Activated naive CD4-positive, alpha-beta T cell treated with anti-CD3 and anti-CD28 coated beads, Interleukin-2, amount 10 ng/mL, durations not matched to agents 7 days and 5 days (primary cell): ENCODE data around the gene ARHGAP4.

ENCODE experiments used
- CTCF ChIA-PET: fragments of 350-600 bp; sonication (Branson Sonifier 250); formaldehyde crosslinking; loops from one replicate; lab custom pipeline; 2021; ENCODE audit warnings: antibody characterized with exemption; lab: Charles Lee
- DNase-seq: peaks from one replicate; pipeline ENCODE4 v3.0.0-alpha.2; 2020
- H3K27ac Mint-ChIP-seq: one replicate; pipeline ENCODE4 v1.8.0; 2021; ENCODE audit warnings: mild to moderate bottlenecking, moderate library complexity, mixed read lengths
- H3K27me3 Mint-ChIP-seq: one replicate; pipeline ENCODE4 v1.8.0; 2021; ENCODE audit warnings: mild to moderate bottlenecking, mixed read lengths
- H3K36me3 Mint-ChIP-seq: one replicate; pipeline ENCODE4 v1.8.0; 2021; ENCODE audit warnings: mixed read lengths
- H3K4me1 Mint-ChIP-seq: one replicate; pipeline ENCODE4 v1.8.0; 2021; ENCODE audit warnings: mixed read lengths
- H3K4me3 Mint-ChIP-seq: one replicate; pipeline ENCODE4 v1.8.0; 2021; ENCODE audit warnings: mild to moderate bottlenecking, moderate library complexity, mixed read lengths
- H3K9me3 Mint-ChIP-seq: one replicate; pipeline ENCODE4 v1.8.0; 2021; ENCODE audit warnings: mixed read lengths

ARHGAP4 gene

DNA sequence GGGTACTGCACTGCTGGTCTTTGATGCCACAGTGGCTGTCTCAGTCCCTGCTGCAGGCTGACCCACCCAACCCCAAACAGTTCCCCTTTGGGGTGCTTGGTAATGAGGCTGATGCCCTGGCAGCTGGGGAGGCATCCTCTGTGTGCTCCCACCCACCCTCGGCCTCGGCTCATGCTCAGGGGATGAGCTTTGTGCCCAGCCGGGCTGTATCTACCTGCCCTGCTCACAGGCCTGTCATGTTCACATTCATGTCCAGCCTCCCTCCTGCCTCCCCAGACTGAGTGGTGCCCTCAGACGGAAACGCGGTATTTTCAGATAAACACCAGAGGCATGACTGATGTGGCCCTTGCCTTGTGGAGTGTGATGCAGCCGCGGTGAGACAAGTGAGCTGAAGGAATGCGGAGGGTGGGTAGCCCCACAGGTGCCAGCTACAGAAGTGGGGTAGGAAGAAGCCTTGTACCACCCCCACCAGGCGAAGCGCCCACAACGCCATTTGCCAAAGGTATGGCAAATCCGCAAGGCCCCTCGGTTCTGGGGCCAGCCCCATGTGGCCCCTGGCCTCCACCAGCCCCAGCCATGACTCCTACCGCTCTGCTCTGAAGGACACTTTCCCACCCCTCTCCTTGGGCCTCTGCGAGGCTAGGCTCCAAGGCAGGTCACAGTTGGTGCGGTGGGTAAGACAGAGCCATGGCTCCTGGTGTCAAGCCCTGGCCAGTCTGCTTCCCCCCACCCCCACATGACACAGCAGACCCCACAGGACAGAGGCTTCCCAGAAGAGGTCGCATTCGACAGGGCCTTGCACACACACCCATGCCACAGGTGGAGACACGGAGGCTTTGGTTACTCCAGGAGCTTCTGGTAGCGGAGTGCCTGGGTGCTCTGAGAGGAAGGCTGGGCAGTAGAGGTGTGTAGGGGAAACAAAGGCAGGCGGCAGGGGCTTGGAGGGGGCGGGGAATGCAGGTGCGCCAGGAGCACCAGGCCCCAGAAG, 20.2 kb upstream of the ARHGAP4 start:
- no peaks in the 10 kb centered on the region for H3K27me3 Mint-ChIP-seq
- peak overlapping the region; percentile 31 for H3K4me3 Mint-ChIP-seq
- peaks cover 47% of the 10 kb centered on the region for H3K4me1 Mint-ChIP-seq
- no peak for DNase-seq
- H3K27ac Mint-ChIP-seq = peak overlapping the region; percentile 24
- CTCF ChIA-PET = interaction anchor here (0.7 to 12.0 kb wide), 10 partner anchors 14 to 195 kb away, joined by 3 to 241 read pairs (median 5); partner anchors contain the start of genes ARHGAP4, IDH3G, PLXNB3 and SSR4
- H3K9me3 Mint-ChIP-seq = no peaks in the 10 kb centered on the region
- peaks cover 18% of the 10 kb centered on the region for H3K36me3 Mint-ChIP-seq

DNA sequence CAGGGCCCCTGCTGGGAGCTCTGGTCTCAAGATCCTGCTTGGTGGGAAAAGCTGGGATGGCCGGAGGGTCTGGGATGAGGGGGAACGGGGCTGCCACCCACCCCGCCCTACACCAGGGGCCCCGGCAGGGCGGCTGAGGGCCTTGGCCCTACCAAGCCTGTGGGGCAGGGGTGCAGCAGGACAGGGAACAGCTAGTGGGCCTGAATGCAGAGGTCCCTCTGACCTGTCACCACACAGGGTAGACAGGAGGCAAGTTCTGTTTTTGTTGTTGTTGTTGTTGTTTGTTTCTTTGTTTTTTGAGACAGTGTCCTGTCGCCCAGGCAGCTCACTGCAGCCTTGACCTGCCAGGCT, 18.7 kb upstream of the ARHGAP4 start:
- no peaks in the 10 kb centered on the region for H3K9me3 Mint-ChIP-seq
- H3K4me1 Mint-ChIP-seq = peaks cover 40% of the 10 kb centered on the region
- peak overlapping the region; percentile 23 for H3K4me3 Mint-ChIP-seq
- CTCF ChIA-PET = interaction anchor here (12.0 kb wide), 1 partner anchor 17 kb away, joined by 241 read pairs; the partner anchor contains the start of gene ARHGAP4
- no peak overlapping the region for H3K27ac Mint-ChIP-seq
- no peak for DNase-seq
- H3K27me3 Mint-ChIP-seq = no peaks in the 10 kb centered on the region
- peaks cover 11% of the 10 kb centered on the region for H3K36me3 Mint-ChIP-seq

DNA sequence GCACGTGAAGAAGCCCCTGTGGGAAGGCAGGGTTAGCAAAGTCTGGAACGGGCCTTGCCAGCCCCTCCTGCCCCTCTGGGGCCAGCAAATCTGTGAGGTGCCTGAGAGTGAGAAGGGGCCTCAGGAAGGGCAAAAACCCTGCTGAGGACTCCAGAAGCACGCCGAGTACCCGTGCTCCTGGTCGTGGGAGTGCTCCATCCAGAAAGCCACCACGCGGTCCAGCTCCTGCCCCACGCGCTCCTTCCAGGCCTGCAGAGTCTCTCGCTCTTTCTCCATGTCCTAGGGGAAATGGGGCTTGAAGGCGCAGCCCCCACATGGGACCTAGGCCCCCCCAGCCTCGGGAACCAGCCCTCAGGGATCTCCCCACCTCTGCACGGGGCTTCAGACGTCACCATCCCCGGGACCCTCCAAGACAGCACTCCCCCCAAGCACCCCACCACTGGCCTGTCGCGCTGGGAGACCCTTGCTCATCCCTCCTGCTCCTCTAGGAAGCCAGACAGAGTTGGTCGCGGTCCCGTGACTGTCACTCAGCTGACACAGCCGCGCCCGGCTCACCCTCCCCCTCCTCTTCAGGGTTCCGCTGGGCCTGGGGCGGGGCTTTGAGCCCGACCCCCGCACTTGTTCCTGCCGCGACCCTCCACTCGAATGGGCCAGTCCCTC, 18.2 kb upstream of the ARHGAP4 start, which contains the start of gene RENBP:
Gene RENBP (minus strand): TSS at position 504 of the 660 bp plus-strand sequence. CDS start 33 bp downstream, at position 471.
- peak within 1 kb of the TSS; percentile 84 for H3K4me3 Mint-ChIP-seq
- DNase-seq = peak; percentile 68
- no peaks in the 10 kb centered on the region for H3K9me3 Mint-ChIP-seq
- CTCF ChIA-PET = interaction anchor here (12.0 kb wide), 1 partner anchor 17 kb away, joined by 241 read pairs; the partner anchor contains the start of gene ARHGAP4
- H3K36me3 Mint-ChIP-seq = peaks cover 9% of the 10 kb centered on the region
- H3K27ac Mint-ChIP-seq = peak within 1 kb of the TSS; percentile 76
- H3K27me3 Mint-ChIP-seq = no peaks in the 10 kb centered on the region
- H3K4me1 Mint-ChIP-seq = peaks cover 38% of the 10 kb centered on the region

DNA sequence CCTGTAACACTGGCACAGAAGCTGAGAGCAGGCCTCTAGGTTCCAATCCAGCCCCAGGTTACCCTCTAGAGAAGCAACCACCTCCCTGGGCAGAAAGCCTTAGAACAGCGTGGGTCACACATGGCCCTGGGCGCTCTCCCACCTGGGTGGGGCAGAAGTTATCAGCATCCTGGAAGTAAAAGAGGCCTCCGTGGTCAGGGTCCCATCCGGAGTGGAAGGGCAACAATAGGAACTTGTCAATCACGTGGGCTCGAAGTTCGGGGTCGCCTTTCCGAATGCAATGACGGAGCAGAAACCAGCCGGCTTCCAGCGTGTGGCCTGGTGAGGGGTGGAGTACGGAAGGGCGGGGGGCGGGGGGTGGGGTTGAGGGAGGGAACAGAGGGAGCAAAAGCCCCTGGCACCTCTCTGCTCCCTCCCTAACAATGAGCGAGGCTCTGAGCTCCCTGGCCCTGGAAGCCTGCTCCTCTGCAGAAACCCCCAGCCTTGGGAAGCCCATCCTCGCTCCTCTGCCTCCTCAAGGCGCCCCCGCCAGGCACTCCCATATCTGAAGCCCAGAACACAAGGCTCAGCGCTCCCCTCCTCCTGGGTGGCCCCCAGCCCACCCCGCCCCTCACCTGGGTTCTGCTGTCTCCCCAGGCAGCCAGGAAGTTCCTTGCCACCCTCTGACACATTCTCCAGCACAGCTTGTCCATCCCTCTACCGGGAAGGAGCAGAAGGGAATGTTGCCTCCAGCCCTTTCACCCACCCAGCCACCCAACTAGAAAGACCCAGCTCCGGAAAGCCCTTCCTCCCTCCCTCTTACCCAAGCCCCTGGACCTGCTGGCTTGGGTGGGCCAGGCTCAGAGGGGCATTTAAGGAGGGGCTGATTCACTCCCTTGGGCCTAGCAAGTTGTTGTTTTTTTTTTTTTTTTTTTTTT, 15.5 kb upstream of the ARHGAP4 start:
- no peak for DNase-seq
- H3K9me3 Mint-ChIP-seq = no peaks in the 10 kb centered on the region
- no peaks in the 10 kb centered on the region for H3K27me3 Mint-ChIP-seq
- H3K36me3 Mint-ChIP-seq = peaks cover 7% of the 10 kb centered on the region
- CTCF ChIA-PET = no interaction called here
- peaks cover 24% of the 10 kb centered on the region for H3K4me1 Mint-ChIP-seq
- H3K27ac Mint-ChIP-seq = peak overlapping the region; percentile 83
- H3K4me3 Mint-ChIP-seq = peak overlapping the region; percentile 63

DNA sequence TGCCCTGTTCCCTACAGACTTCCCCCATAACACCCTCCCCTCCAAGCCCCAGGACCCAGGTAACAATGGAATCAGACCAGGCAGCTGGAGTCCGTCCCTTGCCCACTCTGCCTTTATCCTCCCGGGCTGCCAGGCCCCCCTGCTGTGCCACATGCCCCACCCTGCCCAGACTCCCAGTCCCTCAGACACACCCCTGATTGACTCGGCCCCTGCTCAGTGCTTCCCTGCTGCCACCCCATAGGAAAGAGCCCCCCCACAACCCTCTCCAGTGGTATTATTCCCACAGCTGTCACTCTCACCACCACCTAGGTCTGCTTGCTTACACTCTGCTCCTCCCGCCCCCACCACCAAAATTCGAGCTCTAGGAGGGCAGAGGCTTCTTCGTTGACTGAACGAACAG, 13.5 kb upstream of the ARHGAP4 start:
- H3K36me3 Mint-ChIP-seq = peaks cover 7% of the 10 kb centered on the region
- CTCF ChIA-PET = interaction anchor here (2.6 to 3.0 kb wide), 2 partner anchors 8 to 16 kb away, joined by 7 to 11 read pairs; no protein-coding TSS in a partner anchor
- peaks cover 24% of the 10 kb centered on the region for H3K4me1 Mint-ChIP-seq
- no peak for DNase-seq
- H3K27ac Mint-ChIP-seq = no peak overlapping the region
- no peak overlapping the region for H3K4me3 Mint-ChIP-seq
- no peaks in the 10 kb centered on the region for H3K9me3 Mint-ChIP-seq
- H3K27me3 Mint-ChIP-seq = no peaks in the 10 kb centered on the region

DNA sequence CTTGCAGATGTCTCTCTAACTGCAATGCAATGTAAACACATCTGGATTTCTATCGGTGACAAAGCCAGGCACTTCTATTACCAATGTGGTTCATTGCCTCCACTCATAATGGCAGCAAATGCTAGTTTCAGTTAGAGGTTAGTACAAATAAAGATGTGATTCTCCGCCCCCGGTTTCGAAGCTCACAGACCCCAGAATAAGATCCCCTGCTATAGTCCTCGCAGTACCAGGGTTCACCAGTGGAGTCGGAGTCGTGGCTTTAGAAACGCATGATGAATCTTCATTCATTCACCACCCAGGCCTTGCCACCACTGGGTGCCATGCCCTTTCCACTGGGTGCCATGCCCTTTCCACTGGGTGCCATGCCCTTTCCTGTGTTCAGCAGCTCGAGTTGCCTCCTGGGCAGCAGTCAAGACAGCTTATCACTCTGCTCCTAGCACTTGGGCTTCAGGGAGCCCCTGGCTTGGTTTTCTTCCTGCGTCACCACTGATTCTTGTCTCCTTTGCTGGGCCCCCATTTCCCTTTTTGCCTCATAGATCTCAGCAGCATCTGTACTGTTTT, 12.2 kb upstream of the ARHGAP4 start:
- H3K27ac Mint-ChIP-seq = no peak overlapping the region
- no peaks in the 10 kb centered on the region for H3K27me3 Mint-ChIP-seq

DNA sequence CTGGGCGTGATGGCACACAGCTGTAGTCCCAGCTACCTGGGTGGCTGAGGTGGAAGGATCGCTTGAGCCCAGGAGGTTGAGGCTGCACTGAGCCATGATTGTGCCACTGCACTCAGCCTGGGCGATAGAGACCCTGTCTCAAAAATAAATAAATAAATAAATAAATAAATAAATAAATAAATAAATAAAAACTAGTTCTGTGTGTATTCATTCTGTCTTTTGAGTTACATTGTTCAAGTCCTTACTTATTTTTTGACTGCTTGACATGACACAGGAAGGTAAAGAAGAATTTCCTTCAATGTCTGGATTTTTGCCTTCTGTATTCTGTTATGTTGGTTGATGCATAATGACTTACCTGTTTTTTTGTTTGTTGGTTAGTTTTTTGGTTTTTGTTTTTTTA, 11.0 kb upstream of the ARHGAP4 start:
- H3K9me3 Mint-ChIP-seq = no peaks in the 10 kb centered on the region
- CTCF ChIA-PET = no interaction called here
- H3K4me3 Mint-ChIP-seq = no peak overlapping the region
- no peak overlapping the region for H3K27ac Mint-ChIP-seq
- DNase-seq = no peak
- H3K36me3 Mint-ChIP-seq = peaks cover 7% of the 10 kb centered on the region
- H3K27me3 Mint-ChIP-seq = no peaks in the 10 kb centered on the region
- peaks cover 31% of the 10 kb centered on the region for H3K4me1 Mint-ChIP-seq

More for the DNA sequence above, 12.2 kb upstream of the ARHGAP4 start:
- no peak for DNase-seq
- H3K36me3 Mint-ChIP-seq = peaks cover 7% of the 10 kb centered on the region
- peaks cover 29% of the 10 kb centered on the region for H3K4me1 Mint-ChIP-seq
- CTCF ChIA-PET = interaction anchor here (2.6 to 3.0 kb wide), 2 partner anchors 9 to 14 kb away, joined by 7 to 11 read pairs; no protein-coding TSS in a partner anchor
- no peaks in the 10 kb centered on the region for H3K9me3 Mint-ChIP-seq
- no peak overlapping the region for H3K4me3 Mint-ChIP-seq

DNA sequence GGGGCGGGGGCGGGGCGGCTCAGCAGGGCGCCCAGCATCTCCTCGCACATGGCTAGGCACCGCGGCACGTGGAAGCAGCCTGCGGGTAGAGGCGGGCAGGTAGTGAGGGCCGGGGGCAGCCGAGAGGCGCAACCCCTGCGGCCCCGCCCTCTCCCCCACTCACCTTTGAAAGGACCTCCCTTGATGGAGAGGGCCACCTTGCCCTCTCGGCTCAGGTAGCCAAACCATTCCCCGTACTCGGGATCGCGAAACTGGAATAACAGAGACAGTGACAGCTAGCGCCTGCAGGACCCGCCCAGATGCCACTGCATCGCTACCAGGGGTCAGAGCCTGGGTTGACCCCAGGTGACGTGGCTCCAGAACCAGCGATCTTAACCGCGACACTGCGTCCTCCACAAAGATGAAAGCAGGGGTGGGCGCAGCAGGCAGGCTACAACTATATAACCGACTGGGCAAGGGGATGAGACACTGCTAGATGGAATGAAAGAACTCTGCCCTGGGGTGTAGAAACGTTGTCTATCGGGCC, 9.3 kb upstream of the ARHGAP4 start:
- Mint-ChIP-seq H3K4me3 (peak overlapping the region; percentile 64), H3K27ac (no peak overlapping the region), H3K9me3 (no peaks in the 10 kb centered on the region), H3K36me3 (peaks cover 10% of the 10 kb centered on the region), H3K27me3 (no peaks in the 10 kb centered on the region), H3K4me1 (peaks cover 34% of the 10 kb centered on the region)
- CTCF ChIA-PET = no interaction called here
- DNase-seq = no peak

DNA sequence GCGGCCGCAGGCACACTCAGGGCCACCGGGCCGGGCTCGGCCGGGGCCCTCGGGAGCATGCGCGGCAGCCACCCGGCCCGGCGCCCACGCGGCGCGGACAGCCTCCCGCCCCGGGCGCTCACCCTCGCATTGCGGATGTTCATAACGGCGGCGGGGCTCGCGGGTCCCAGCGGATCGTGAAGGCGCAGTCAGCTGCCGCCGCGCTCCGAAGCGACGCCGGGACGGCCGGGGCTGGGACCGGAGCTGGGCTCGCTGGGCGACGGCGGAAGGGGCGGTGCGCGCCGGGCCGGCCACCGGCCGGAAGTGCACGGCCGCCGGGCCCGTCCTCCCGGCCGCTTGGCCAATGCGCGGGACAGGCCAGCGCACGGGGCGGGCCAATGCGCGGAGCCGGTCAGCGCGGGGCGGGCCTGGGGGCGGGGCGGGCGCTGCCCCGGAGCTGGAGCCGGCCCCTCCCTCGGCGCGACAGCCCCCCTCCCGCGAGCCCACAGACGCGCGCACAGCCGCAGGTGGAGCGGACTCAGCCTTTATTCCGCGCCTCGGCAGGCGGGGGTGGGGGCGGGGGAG, 8.8 kb upstream of the ARHGAP4 start, which contains the start of gene NAA10:
Gene NAA10 (minus strand): TSS at position 276 of the 564 bp plus-strand sequence. CDS start 133 bp downstream, at position 143.
- CTCF ChIA-PET = interaction anchor here (14.7 kb wide), 1 partner anchor 13 kb away, joined by 241 read pairs; the partner anchor contains the start of gene RENBP
- Mint-ChIP-seq H3K27ac (peak within 1 kb of the TSS; percentile 76), H3K9me3 (no peaks in the 10 kb centered on the region), H3K4me1 (peaks cover 34% of the 10 kb centered on the region), H3K4me3 (peak within 1 kb of the TSS; percentile 83), H3K27me3 (no peaks in the 10 kb centered on the region), H3K36me3 (peaks cover 10% of the 10 kb centered on the region)
- DNase-seq = peak; percentile 67

DNA sequence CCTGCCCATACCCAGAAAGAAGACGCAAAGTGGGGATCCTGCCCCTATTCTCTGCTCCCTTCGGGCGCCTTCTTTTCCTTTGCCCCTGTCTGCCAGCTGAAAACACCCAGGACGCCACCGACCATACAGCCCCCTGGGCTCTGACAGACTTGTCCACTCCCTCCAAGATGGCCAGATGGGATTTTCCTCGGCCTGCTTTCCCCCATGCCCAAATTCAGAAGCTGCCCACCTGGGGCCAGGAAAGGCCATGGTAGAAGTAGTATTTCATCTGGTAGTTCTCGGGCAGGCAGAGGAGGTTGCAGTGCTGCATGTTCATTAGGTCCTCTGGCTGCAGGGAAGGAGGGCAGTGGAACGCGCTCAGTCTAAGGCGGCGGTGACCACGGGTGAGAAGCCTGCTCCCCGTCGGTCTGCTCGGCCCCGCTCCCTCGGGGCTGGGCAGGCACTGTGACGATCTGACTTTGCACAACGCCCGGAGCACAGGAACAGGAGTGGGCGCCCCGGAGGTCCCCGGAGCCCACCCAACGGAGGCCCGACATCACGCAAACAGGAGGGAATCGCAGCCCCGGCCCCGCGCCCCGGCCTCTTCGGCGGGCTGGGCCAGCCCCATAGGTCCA, 8.2 kb upstream of the ARHGAP4 start:
- H3K4me3 Mint-ChIP-seq = peak overlapping the region; percentile 83
- H3K27me3 Mint-ChIP-seq = no peaks in the 10 kb centered on the region
- H3K4me1 Mint-ChIP-seq = peaks cover 33% of the 10 kb centered on the region
- no peaks in the 10 kb centered on the region for H3K9me3 Mint-ChIP-seq
- DNase-seq = no peak
- H3K27ac Mint-ChIP-seq = peak overlapping the region; percentile 76
- CTCF ChIA-PET = interaction anchor here (2.2 to 14.7 kb wide), 2 partner anchors 10 to 14 kb away, joined by 7 to 241 read pairs; partner anchors contain the start of gene RENBP
- H3K36me3 Mint-ChIP-seq = peaks cover 11% of the 10 kb centered on the region

DNA sequence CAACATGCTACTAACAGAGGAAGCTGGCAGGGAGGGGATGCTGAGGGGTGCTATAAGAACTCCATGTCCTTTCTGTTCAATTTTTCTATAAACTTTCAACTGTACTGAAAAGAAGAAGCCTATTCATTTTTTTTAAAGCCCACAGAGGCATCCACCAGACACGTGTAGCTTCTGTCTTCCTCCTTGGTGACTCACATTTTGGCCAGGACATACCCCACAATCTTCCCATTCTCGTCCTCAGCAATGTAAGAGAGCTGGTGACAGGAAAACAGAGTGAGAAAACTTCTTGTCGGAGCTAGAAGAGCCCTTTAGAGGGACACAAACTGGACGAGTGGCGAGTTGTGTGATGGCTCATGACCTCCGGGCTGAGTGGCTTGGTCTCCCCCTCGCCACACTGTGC, 7.7 kb upstream of the ARHGAP4 start:
- Mint-ChIP-seq H3K27me3 (no peaks in the 10 kb centered on the region), H3K4me3 (peak overlapping the region; percentile 83), H3K27ac (peak overlapping the region; percentile 76), H3K4me1 (peaks cover 37% of the 10 kb centered on the region), H3K36me3 (peaks cover 13% of the 10 kb centered on the region), H3K9me3 (no peaks in the 10 kb centered on the region)
- CTCF ChIA-PET = interaction anchor here (2.2 to 14.7 kb wide), 2 partner anchors 9 to 14 kb away, joined by 7 to 241 read pairs; partner anchors contain the start of gene RENBP
- DNase-seq = no peak
